Mononuclear cell (primary cell): ENCODE measurements around the gene TRIM26. TPM values are rescaled to one million over a fixed set of nuclear protein-coding genes. Genes with fewer than 3 reads are reported as not detected.
A peak's percentile ranks its signal among the peaks of the same experiment; 100 is the strongest.
"Not testable (repeated sequence)": the region's sequence is repeated elsewhere in the genome, so short reads cannot be mapped to it uniquely, and the experiment has no call there.

Source experiments
- H3K27me3 ChIP-seq: 2 replicates; pipeline ENCODE4 v1.6.0; 2011; ENCODE audit warnings: low read length, control low read depth; ENCODE audit not compliant: insufficient read depth
- H3K4me1 ChIP-seq: 2 replicates; pipeline ENCODE4 v1.5.1; 2011; ENCODE audit warnings: mild to moderate bottlenecking, low read length, control low read depth; ENCODE audit not compliant: insufficient read depth
- H3K4me3 ChIP-seq: 2 replicates; pipeline ENCODE4 v1.5.1; 2011; ENCODE audit warnings: mild to moderate bottlenecking, low read length, moderate library complexity
- H3K9me3 ChIP-seq: 2 replicates; pipeline ENCODE4 v1.5.1; 2011; ENCODE audit warnings: low read depth, mild to moderate bottlenecking, control low read depth, low read length
- total RNA-seq: library from RNA; depleted of rRNA; stranded (reverse); fragments of >200 nt; gene quantifications from one replicate; pipeline ENCODE4 v1.2.3, GENCODE V29; 2012

Gene TRIM26
- 28.8 TPM for total RNA-seq

- peak within 1 kb of the TSS; percentile 98 for H3K4me3 ChIP-seq
- H3K9me3 ChIP-seq, result no peaks in the 10 kb centered on the region
- H3K27me3 ChIP-seq, result no peaks in the 10 kb centered on the region
- H3K4me1 ChIP-seq, result peaks cover 47% of the 10 kb centered on the region
These were observed at the start of gene TRIM26 for GRCh38 chr6:30212865-30213666. Gene TRIM26 (minus strand): TSS chr6:30213406. CDS start chr6:30199103, 14,303 bp downstream.

GRCh38 chr6:30260036-30260504, 46.9 kb upstream of the TRIM26 start:
- Histone ChIP-seq H3K4me3 (peak overlapping the region; percentile 79), H3K9me3 (no peaks in the 10 kb centered on the region), H3K27me3 (peaks cover 3% of the 10 kb centered on the region), H3K4me1 (peaks cover 17% of the 10 kb centered on the region)

- H3K4me1 ChIP-seq, result peaks cover 17% of the 10 kb centered on the region
- H3K9me3 ChIP-seq, result no peaks in the 10 kb centered on the region
- peaks cover 3% of the 10 kb centered on the region for H3K27me3 ChIP-seq
- H3K4me3 ChIP-seq, result peak overlapping the region; percentile 79
These were observed 46.2 kb upstream of the TRIM26 start for GRCh38 chr6:30259140-30260035.

- peaks cover 17% of the 10 kb centered on the region for H3K4me1 ChIP-seq
- peaks cover 6% of the 10 kb centered on the region for H3K27me3 ChIP-seq
- no peak overlapping the region for H3K4me3 ChIP-seq
- no peaks in the 10 kb centered on the region for H3K9me3 ChIP-seq
These were observed 45.0 kb upstream of the TRIM26 start for GRCh38 chr6:30258204-30258603.

- H3K4me3 ChIP-seq, H3K4me1 ChIP-seq, H3K9me3 ChIP-seq, H3K27me3 ChIP-seq: not testable (repeated sequence)
These were observed 39.2 kb upstream of the TRIM26 start for GRCh38 chr6:30252417-30252816.

GRCh38 chr6:30244560-30244959, 31.4 kb upstream of the TRIM26 start:
- no peak overlapping the region for H3K4me3 ChIP-seq
- H3K27me3 ChIP-seq, result peaks cover 5% of the 10 kb centered on the region
- no peaks in the 10 kb centered on the region for H3K9me3 ChIP-seq
- H3K4me1 ChIP-seq, result no peaks in the 10 kb centered on the region

GRCh38 chr6:30238178-30238795, 25.1 kb upstream of the TRIM26 start:
- no peaks in the 10 kb centered on the region for H3K4me1 ChIP-seq

GRCh38 chr6:30234356-30234755, 21.1 kb upstream of the TRIM26 start:
- Histone ChIP-seq H3K4me3 (no peak overlapping the region), H3K9me3 (no peaks in the 10 kb centered on the region), H3K4me1 (no peaks in the 10 kb centered on the region), H3K27me3 (peaks cover 21% of the 10 kb centered on the region)

More at GRCh38 chr6:30238178-30238795, 25.1 kb upstream of the TRIM26 start:
- H3K4me3 ChIP-seq, result no peak overlapping the region
- H3K9me3 ChIP-seq, result no peaks in the 10 kb centered on the region
- H3K27me3 ChIP-seq, result peaks cover 16% of the 10 kb centered on the region

GRCh38 chr6:30231067-30231466, 17.9 kb upstream of the TRIM26 start:
- H3K9me3 ChIP-seq, result no peaks in the 10 kb centered on the region
- H3K27me3 ChIP-seq, result peaks cover 10% of the 10 kb centered on the region
- peaks cover 5% of the 10 kb centered on the region for H3K4me1 ChIP-seq
- H3K4me3 ChIP-seq, result no peak overlapping the region

- Histone ChIP-seq H3K4me1 (peaks cover 5% of the 10 kb centered on the region), H3K4me3 (no peak overlapping the region), H3K27me3 (peaks cover 3% of the 10 kb centered on the region), H3K9me3 (peaks cover 17% of the 10 kb centered on the region)
These were observed 14.7 kb upstream of the TRIM26 start for GRCh38 chr6:30227763-30228487.

GRCh38 chr6:30227242-30227722, 14.1 kb upstream of the TRIM26 start:
- H3K9me3 ChIP-seq, result peaks cover 20% of the 10 kb centered on the region
- no peak overlapping the region for H3K4me3 ChIP-seq
- peaks cover 5% of the 10 kb centered on the region for H3K4me1 ChIP-seq
- H3K27me3 ChIP-seq, result no peaks in the 10 kb centered on the region

GRCh38 chr6:30223339-30223738, 10.1 kb upstream of the TRIM26 start:
- H3K4me1 ChIP-seq, result peaks cover 12% of the 10 kb centered on the region
- peaks cover 20% of the 10 kb centered on the region for H3K9me3 ChIP-seq
- no peak overlapping the region for H3K4me3 ChIP-seq
- no peaks in the 10 kb centered on the region for H3K27me3 ChIP-seq

GRCh38 chr6:30221956-30222355, 8.8 kb upstream of the TRIM26 start:
- not testable (repeated sequence) for H3K4me1 ChIP-seq, H3K27me3 ChIP-seq, H3K4me3 ChIP-seq
- H3K9me3 ChIP-seq, result peaks cover 20% of the 10 kb centered on the region

GRCh38 chr6:30221395-30221794, 8.2 kb upstream of the TRIM26 start:
- not testable (repeated sequence) for H3K4me3 ChIP-seq

More at GRCh38 chr6:30221395-30221794, 8.2 kb upstream of the TRIM26 start:
- H3K4me1 ChIP-seq, H3K27me3 ChIP-seq: not testable (repeated sequence)
- H3K9me3 ChIP-seq, result peaks cover 20% of the 10 kb centered on the region
